Measurements from ENCODE around the gene NEURL4. TPM values are rescaled to one million over a fixed set of nuclear protein-coding genes. Genes with fewer than 3 reads are reported as not detected.

NEURL4 gene
- total RNA-seq, 2 donors from 2014 or later = 24.4 to 45.3 TPM

DNA sequence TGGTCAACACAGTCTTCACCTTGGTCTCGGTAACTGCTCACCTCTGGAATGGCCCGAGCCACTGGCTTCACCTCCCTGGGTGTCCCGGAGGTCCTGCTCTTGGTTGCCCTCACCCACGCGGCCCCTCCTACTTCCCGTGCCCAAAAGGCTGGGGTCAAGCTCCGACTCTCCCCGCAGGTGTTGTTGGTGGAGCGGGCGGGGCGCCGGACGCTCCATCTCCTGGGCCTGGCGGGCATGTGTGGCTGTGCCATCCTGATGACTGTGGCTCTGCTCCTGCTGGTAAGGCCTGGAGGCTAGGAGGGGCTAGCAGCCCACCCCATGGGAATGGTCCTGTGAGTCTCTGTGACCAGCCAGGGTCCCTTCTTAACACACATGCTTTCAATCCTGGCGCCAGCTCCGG, 44.2 kb downstream of the NEURL4 start:
- TF ChIP-seq, protein P1, sequence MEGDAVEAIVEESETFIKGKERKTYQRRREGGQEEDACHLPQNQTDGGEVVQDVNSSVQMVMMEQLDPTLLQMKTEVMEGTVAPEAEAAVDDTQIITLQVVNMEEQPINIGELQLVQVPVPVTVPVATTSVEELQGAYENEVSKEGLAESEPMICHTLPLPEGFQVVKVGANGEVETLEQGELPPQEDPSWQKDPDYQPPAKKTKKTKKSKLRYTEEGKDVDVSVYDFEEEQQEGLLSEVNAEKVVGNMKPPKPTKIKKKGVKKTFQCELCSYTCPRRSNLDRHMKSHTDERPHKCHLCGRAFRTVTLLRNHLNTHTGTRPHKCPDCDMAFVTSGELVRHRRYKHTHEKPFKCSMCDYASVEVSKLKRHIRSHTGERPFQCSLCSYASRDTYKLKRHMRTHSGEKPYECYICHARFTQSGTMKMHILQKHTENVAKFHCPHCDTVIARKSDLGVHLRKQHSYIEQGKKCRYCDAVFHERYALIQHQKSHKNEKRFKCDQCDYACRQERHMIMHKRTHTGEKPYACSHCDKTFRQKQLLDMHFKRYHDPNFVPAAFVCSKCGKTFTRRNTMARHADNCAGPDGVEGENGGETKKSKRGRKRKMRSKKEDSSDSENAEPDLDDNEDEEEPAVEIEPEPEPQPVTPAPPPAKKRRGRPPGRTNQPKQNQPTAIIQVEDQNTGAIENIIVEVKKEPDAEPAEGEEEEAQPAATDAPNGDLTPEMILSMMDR (IDR thresholded peaks at IDR 0.05) = no peak
- Histone ChIP-seq H3K27ac (no peak overlapping the region), H3K36me3 (no peaks in the 10 kb centered on the region), H3K4me1 (ENCODE audit: control insufficient read depth in 1 of 2, low read depth in 2 of 2) (peaks cover 13 to 26% of the 10 kb centered on the region in 2 donors), H3K4me3 (no peak overlapping the region), H3K27me3 (replicated peaks; ENCODE audit: insufficient read depth) (no peaks in the 10 kb centered on the region), H3K9me3 (no peaks in the 10 kb centered on the region)
- no peak for DNase-seq (ENCODE audit: low spot score)
- ATAC-seq (ENCODE audit: insufficient number of reproducible peaks, low FRiP score, low read depth) = no peak

DNA sequence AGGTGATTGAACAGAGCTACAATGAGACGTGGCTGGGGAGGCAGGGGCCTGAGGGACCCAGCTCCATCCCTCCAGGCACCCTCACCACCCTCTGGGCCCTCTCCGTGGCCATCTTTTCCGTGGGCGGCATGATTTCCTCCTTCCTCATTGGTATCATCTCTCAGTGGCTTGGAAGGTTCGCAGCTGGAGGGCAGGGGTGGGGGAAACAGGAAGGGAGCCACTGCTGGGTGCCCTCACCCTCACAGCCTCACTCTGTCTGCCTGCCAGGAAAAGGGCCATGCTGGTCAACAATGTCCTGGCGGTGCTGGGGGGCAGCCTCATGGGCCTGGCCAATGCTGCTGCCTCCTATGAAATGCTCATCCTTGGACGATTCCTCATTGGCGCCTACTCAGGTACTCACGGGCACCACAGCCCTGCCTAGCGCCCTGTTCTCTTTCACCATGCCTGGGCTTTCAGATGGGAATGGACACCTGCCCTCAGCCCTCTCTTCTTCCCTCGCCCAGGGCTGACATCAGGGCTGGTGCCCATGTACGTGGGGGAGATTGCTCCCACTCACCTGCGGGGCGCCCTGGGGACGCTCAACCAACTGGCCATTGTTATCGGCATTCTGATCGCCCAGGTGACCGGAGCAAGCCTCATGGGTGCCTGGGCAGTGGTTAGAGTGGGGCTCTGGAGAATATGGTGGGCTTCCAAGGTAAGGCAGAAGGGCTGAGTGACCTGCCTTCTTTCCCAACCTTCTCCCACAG, 45.5 kb downstream of the NEURL4 start:
- Histone ChIP-seq H3K4me1 (ENCODE audit: control insufficient read depth in 1 of 2, low read depth in 2 of 2) (peaks cover 13 to 26% of the 10 kb centered on the region in 2 donors), H3K36me3 (no peaks in the 10 kb centered on the region), H3K27me3 (replicated peaks; ENCODE audit: insufficient read depth) (no peaks in the 10 kb centered on the region), H3K9me3 (no peaks in the 10 kb centered on the region), H3K27ac (no peak overlapping the region), H3K4me3 (no peak overlapping the region)
- TF ChIP-seq, protein P1 (IDR thresholded peaks at IDR 0.05) = no peak
- ATAC-seq (ENCODE audit: insufficient number of reproducible peaks, low FRiP score, low read depth) (no peak), DNase-seq (ENCODE audit: low spot score) (no peak)

DNA sequence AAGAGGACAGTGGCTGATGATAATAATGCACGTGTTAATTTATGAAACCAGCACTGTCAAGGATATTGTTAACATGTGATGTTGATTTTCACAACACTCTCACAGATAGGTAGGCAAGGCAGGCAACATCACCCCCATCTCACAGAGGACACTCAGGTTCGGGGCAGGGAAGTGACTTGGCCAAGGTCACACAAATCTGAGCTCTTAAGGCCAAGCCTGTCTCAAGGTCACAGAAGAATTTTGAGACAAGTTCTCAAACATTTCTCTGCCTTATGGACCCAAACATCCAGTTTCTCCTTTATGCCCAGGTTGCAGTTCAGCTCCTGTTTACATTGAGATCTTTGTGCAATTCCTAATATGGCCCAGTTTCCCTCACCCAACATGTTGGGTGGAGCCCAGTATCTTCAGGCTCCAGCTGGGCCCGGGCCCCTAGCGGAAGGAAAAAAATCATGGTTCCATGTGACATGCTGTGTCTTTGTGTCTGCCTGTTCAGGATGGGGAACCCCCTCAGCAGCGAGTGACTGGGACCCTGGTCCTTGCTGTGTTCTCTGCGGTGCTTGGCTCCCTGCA, 46.3 kb downstream of the NEURL4 start:
- H3K27ac ChIP-seq = no peak overlapping the region
- no peaks in the 10 kb centered on the region for H3K27me3 ChIP-seq (replicated peaks; ENCODE audit: insufficient read depth)
- peaks cover 13 to 26% of the 10 kb centered on the region in 2 donors for H3K4me1 ChIP-seq (ENCODE audit: control insufficient read depth in 1 of 2, low read depth in 2 of 2)
- TF ChIP-seq, protein P1 (IDR thresholded peaks at IDR 0.05) = no peak
- no peaks in the 10 kb centered on the region for H3K36me3 ChIP-seq
- ATAC-seq (ENCODE audit: insufficient number of reproducible peaks, low FRiP score, low read depth) = no peak
- no peaks in the 10 kb centered on the region for H3K9me3 ChIP-seq
- no peak overlapping the region for H3K4me3 ChIP-seq
- DNase-seq (ENCODE audit: low spot score) = no peak

DNA sequence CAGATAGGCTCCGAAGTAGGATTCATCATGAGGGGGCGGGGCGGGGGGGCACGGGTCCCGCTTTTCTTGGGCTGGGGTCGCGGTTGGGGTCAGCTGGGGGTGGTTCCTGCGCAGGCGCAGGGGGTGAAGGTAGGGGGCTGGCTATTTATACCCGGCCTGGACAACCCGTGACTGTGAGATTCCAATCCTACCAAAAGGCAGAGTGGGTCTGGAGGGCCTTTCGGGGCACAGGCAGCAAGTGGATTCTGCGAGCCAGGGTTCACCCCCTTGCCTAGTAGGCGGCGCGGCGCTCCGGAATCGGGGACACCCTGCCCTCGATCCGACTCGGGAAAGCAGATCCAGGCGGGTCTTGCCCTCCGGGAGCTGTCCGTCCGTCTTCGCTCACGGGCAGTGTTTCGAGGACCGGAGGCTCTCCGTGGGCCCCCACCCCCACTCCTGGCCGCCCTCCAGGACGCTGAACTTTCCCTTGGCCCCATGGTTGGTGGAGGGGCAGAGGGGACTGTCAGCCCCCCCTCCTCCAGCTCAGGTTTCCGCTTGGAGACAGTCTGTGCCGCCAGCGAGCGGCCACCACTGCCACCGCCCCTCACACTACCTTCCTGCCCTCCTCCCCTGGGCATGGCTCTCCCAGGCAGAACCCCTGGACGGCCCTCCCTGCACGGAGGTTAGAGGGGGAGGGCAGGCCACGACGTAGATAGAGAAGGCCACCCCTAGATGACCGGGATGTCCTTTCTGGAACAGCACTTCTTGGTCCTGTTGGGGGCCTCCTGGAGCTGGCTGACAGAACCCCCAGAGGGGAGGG, 47.0 kb downstream of the NEURL4 start:
- Histone ChIP-seq H3K27me3 (replicated peaks; ENCODE audit: insufficient read depth) (no peaks in the 10 kb centered on the region), H3K9me3 (no peaks in the 10 kb centered on the region), H3K36me3 (no peaks in the 10 kb centered on the region), H3K4me1 (ENCODE audit: control insufficient read depth in 1 of 2, low read depth in 2 of 2) (peaks cover 13 to 26% of the 10 kb centered on the region in 2 donors), H3K27ac (no peak overlapping the region), H3K4me3 (peak overlapping the region; percentile 73)
- no peak for DNase-seq (ENCODE audit: low spot score)
- no peak for ATAC-seq (ENCODE audit: insufficient number of reproducible peaks, low FRiP score, low read depth)
- TF ChIP-seq, protein P1 (IDR thresholded peaks at IDR 0.05) = no peak

All from thoracic aorta (tissue), 2 donors.